ENCODE data around the gene FAM184B.

The FAM184B gene

GRCh38 chr4:17761062-17761461, 20.4 kb downstream of the FAM184B start:
- ChIA-PET POLR2A (no interaction called here), CTCF (no interaction called here)
- Histone ChIP-seq H3K9me3 (ENCODE audit: control insufficient read depth, insufficient read depth, low read depth, low read length) (no peaks in the 10 kb centered on the region), H3K4me1 (ENCODE audit: control insufficient read depth, insufficient read depth, low read length) (no peaks in the 10 kb centered on the region), H3K27ac (ENCODE audit: extremely low read depth, low read depth, low read length) (no peak overlapping the region), H3K4me3 (ENCODE audit: low read depth, low read length) (no peak overlapping the region), H3K36me3 (ENCODE audit: control insufficient read depth in 2 of 2, insufficient read depth in 1 of 2, low read length in 2 of 2) (no peaks in the 10 kb centered on the region)
- TF ChIP-seq ZNF843 (tag by site-specific recombination; IDR thresholded peaks at IDR 0.05), result no peak
- no peak for TF ChIP-seq KLF17 (tag by site-specific recombination; IDR thresholded peaks at IDR 0.05)
- TF ChIP-seq ZBTB44 (tag by site-specific recombination; IDR thresholded peaks at IDR 0.05), result no peak
- TF ChIP-seq ZNF174 (tag by site-specific recombination; IDR thresholded peaks at IDR 0.05), result no peak
- no peak for TF ChIP-seq ZNF610 (tag by site-specific recombination; IDR thresholded peaks at IDR 0.05; ENCODE audit: borderline replicate concordance)
- no peak for TF ChIP-seq PBX3 (CRISPR knock-in tag; IDR thresholded peaks at IDR 0.05)
- no peak for TF ChIP-seq ZNF416 (tag by site-specific recombination; IDR thresholded peaks at IDR 0.05)
- TF ChIP-seq ZNF350 (tag by site-specific recombination; IDR thresholded peaks at IDR 0.05), result no peak
- no peak for TF ChIP-seq ZNF426 (tag by site-specific recombination; IDR thresholded peaks at IDR 0.05)
- TF ChIP-seq ZNF548 (tag by site-specific recombination; IDR thresholded peaks at IDR 0.05), result no peak
- TF ChIP-seq ZNF544 (tag by site-specific recombination; IDR thresholded peaks at IDR 0.05), result no peak
- no peak for TF ChIP-seq ZSCAN30 (tag by site-specific recombination; IDR thresholded peaks at IDR 0.05)
- no peak for TF ChIP-seq SP2 (tag by site-specific recombination; IDR thresholded peaks at IDR 0.05)
- TF ChIP-seq GLI4 (tag by site-specific recombination; IDR thresholded peaks at IDR 0.05), result no peak
- no peak for TF ChIP-seq KLF9 (tag by site-specific recombination; IDR thresholded peaks at IDR 0.05; ENCODE audit: low read depth)
- no peak for TF ChIP-seq KLF1 (tag by site-specific recombination; IDR thresholded peaks at IDR 0.05)

GRCh38 chr4:17760626-17761025, 20.8 kb downstream of the FAM184B start:
- Histone ChIP-seq H3K9me3 (ENCODE audit: control insufficient read depth, insufficient read depth, low read depth, low read length) (no peaks in the 10 kb centered on the region), H3K4me1 (ENCODE audit: control insufficient read depth, insufficient read depth, low read length) (no peaks in the 10 kb centered on the region), H3K4me3 (ENCODE audit: low read depth, low read length) (no peak overlapping the region), H3K36me3 (ENCODE audit: control insufficient read depth in 2 of 2, insufficient read depth in 1 of 2, low read length in 2 of 2) (no peaks in the 10 kb centered on the region), H3K27ac (ENCODE audit: extremely low read depth, low read depth, low read length) (no peak overlapping the region)
- TF ChIP-seq HOXD13 (CRISPR knock-in tag; IDR thresholded peaks at IDR 0.05; ENCODE audit: borderline replicate concordance), result no peak
- TF ChIP-seq ZNF121 (tag by site-specific recombination; IDR thresholded peaks at IDR 0.05), result no peak
- TF ChIP-seq ZNF747 (tag by site-specific recombination; IDR thresholded peaks at IDR 0.05), result no peak
- TF ChIP-seq ZNF214 (tag by site-specific recombination; IDR thresholded peaks at IDR 0.05; ENCODE audit: borderline replicate concordance), result no peak
- TF ChIP-seq ZBTB8A (tag by site-specific recombination; IDR thresholded peaks at IDR 0.05), result no peak
- TF ChIP-seq MZF1 (tag by site-specific recombination; IDR thresholded peaks at IDR 0.05; ENCODE audit: borderline replicate concordance), result no peak
- no peak for TF ChIP-seq ZSCAN16 (tag by site-specific recombination; IDR thresholded peaks at IDR 0.05)
- TF ChIP-seq ZNF202 (tag by site-specific recombination; IDR thresholded peaks at IDR 0.05; ENCODE audit: borderline replicate concordance), result no peak
- no peak for TF ChIP-seq ZNF560 (tag by site-specific recombination; IDR thresholded peaks at IDR 0.05; ENCODE audit: borderline replicate concordance)
- TF ChIP-seq ZNF221 (tag by site-specific recombination; IDR thresholded peaks at IDR 0.05; ENCODE audit: borderline replicate concordance), result no peak
- no peak for TF ChIP-seq ZNF324 (tag by site-specific recombination; IDR thresholded peaks at IDR 0.05)
- TF ChIP-seq SETDB1 (IDR thresholded peaks at IDR 0.05; ENCODE audit: insufficient read length, low read length), result no peak
- no peak for TF ChIP-seq ZNF518A (tag by site-specific recombination; conservative IDR thresholded peaks at IDR 0.05; ENCODE audit: low read depth)
- no peak for TF ChIP-seq ZNF529 (tag by site-specific recombination; IDR thresholded peaks at IDR 0.05; ENCODE audit: insufficient replicate concordance)
- POLR2A ChIA-PET, result no interaction called here
- CTCF ChIA-PET, result no interaction called here
